BLaER1 (cell line): ENCODE measurements around the gene IL1RAPL1.

ENCODE experiments used
- H3K27ac ChIP-seq: shearing (Covaris generic); formaldehyde crosslinking; 2 replicates; pipeline ENCODE4 v1.8.1; 2022
- H3K27me3 ChIP-seq: shearing (Covaris generic); formaldehyde crosslinking; 2 replicates; pipeline ENCODE4 v1.8.1; 2022
- H3K36me3 ChIP-seq: shearing (Covaris generic); formaldehyde crosslinking; 2 replicates; pipeline ENCODE4 v1.8.1; 2022
- H3K4me1 ChIP-seq: shearing (Covaris generic); formaldehyde crosslinking; 2 replicates; pipeline ENCODE4 v1.8.1; 2022
- H3K4me2 ChIP-seq: shearing (Covaris generic); formaldehyde crosslinking; 2 replicates; pipeline ENCODE4 v1.8.1; 2022
- H3K4me3 ChIP-seq: shearing (Covaris generic); formaldehyde crosslinking; 2 replicates; pipeline ENCODE4 v1.8.1; 2022
- H3K9ac ChIP-seq: shearing (Covaris generic); formaldehyde crosslinking; 2 replicates; pipeline ENCODE4 v1.8.1; 2022
- H3K9me3 ChIP-seq: shearing (Covaris generic); formaldehyde crosslinking; 2 replicates; pipeline ENCODE4 v1.8.1; 2022
- H4K20me1 ChIP-seq: shearing (Covaris generic); formaldehyde crosslinking; 2 replicates; pipeline ENCODE4 v1.8.1; 2022
- Cebpa-rat ChIP-seq: shearing (Covaris generic); IDR thresholded peaks from 2 replicates; pipeline ENCODE4 v1.8.1; 2022

Gene IL1RAPL1

GRCh38 chrX:29787656-29788055, 1200.4 kb downstream of the IL1RAPL1 start:
- H3K4me1 ChIP-seq = no peaks in the 10 kb centered on the region
- H3K36me3 ChIP-seq = no peaks in the 10 kb centered on the region
- no peak overlapping the region for H3K4me2 ChIP-seq
- no peaks in the 10 kb centered on the region for H4K20me1 ChIP-seq
- no peak for TF ChIP-seq Cebpa-rat
- H3K9ac ChIP-seq = no peak overlapping the region
- no peak overlapping the region for H3K27ac ChIP-seq
- no peaks in the 10 kb centered on the region for H3K27me3 ChIP-seq
- H3K9me3 ChIP-seq = no peaks in the 10 kb centered on the region
- no peak overlapping the region for H3K4me3 ChIP-seq

GRCh38 chrX:29788991-29789699, 1201.9 kb downstream of the IL1RAPL1 start:
- Histone ChIP-seq H3K36me3 (no peaks in the 10 kb centered on the region), H3K4me2 (no peak overlapping the region), H4K20me1 (no peaks in the 10 kb centered on the region), H3K4me3 (no peak overlapping the region), H3K9me3 (no peaks in the 10 kb centered on the region), H3K27ac (no peak overlapping the region), H3K9ac (no peak overlapping the region), H3K4me1 (no peaks in the 10 kb centered on the region), H3K27me3 (no peaks in the 10 kb centered on the region)
- TF ChIP-seq Cebpa-rat = no peak

- Histone ChIP-seq H4K20me1 (no peaks in the 10 kb centered on the region), H3K4me1 (no peaks in the 10 kb centered on the region), H3K27ac (no peak overlapping the region), H3K9ac (no peak overlapping the region), H3K9me3 (no peaks in the 10 kb centered on the region), H3K36me3 (no peaks in the 10 kb centered on the region), H3K4me3 (no peak overlapping the region), H3K4me2 (no peak overlapping the region), H3K27me3 (no peaks in the 10 kb centered on the region)
- TF ChIP-seq Cebpa-rat = no peak
Measured at GRCh38 chrX:29792335-29792734, 1205.1 kb downstream of the IL1RAPL1 start.

- Histone ChIP-seq H3K9ac (no peak overlapping the region), H3K27ac (no peak overlapping the region), H3K36me3 (no peaks in the 10 kb centered on the region), H3K4me1 (no peaks in the 10 kb centered on the region), H4K20me1 (no peaks in the 10 kb centered on the region), H3K9me3 (no peaks in the 10 kb centered on the region), H3K4me2 (no peak overlapping the region), H3K27me3 (no peaks in the 10 kb centered on the region), H3K4me3 (no peak overlapping the region)
- TF ChIP-seq Cebpa-rat = no peak
Measured at GRCh38 chrX:29797156-29797555, 1209.9 kb downstream of the IL1RAPL1 start.

- no peak overlapping the region for H3K4me2 ChIP-seq
- no peak overlapping the region for H3K9ac ChIP-seq
- no peaks in the 10 kb centered on the region for H3K9me3 ChIP-seq
- no peaks in the 10 kb centered on the region for H3K36me3 ChIP-seq
- TF ChIP-seq Cebpa-rat = no peak
- H3K4me1 ChIP-seq = no peaks in the 10 kb centered on the region
- no peak overlapping the region for H3K4me3 ChIP-seq
- no peak overlapping the region for H3K27ac ChIP-seq
- no peaks in the 10 kb centered on the region for H3K27me3 ChIP-seq
- no peaks in the 10 kb centered on the region for H4K20me1 ChIP-seq
Measured at GRCh38 chrX:29798469-29798868, 1211.2 kb downstream of the IL1RAPL1 start.

GRCh38 chrX:29813174-29813573, 1225.9 kb downstream of the IL1RAPL1 start:
- Histone ChIP-seq H3K9ac (no peak overlapping the region), H3K4me1 (no peaks in the 10 kb centered on the region), H3K9me3 (no peaks in the 10 kb centered on the region), H3K4me3 (no peak overlapping the region), H3K4me2 (no peak overlapping the region), H3K27me3 (no peaks in the 10 kb centered on the region), H3K36me3 (no peaks in the 10 kb centered on the region), H4K20me1 (no peaks in the 10 kb centered on the region), H3K27ac (no peak overlapping the region)
- no peak for TF ChIP-seq Cebpa-rat

GRCh38 chrX:29824176-29824906, 1237.1 kb downstream of the IL1RAPL1 start:
- H3K9me3 ChIP-seq = 0 out of 2 replicates have a peak, but pooled peaks cover 9% of the 10 kb centered on the region
- no peaks in the 10 kb centered on the region for H3K36me3 ChIP-seq
- no peak for TF ChIP-seq Cebpa-rat
- no peak overlapping the region for H3K4me3 ChIP-seq
- peaks cover 20% of the 10 kb centered on the region for H3K4me1 ChIP-seq
- H3K27ac ChIP-seq = peak overlapping the region; percentile 45; the same call in 1 of the 2 replicates
- H3K4me2 ChIP-seq = peak overlapping the region; percentile 53
- H3K9ac ChIP-seq = no peak overlapping the region
- no peaks in the 10 kb centered on the region for H4K20me1 ChIP-seq
- no peaks in the 10 kb centered on the region for H3K27me3 ChIP-seq

GRCh38 chrX:29826742-29827141, 1239.5 kb downstream of the IL1RAPL1 start:
- H3K27ac ChIP-seq = no peak overlapping the region
- no peaks in the 10 kb centered on the region for H3K36me3 ChIP-seq
- H3K4me2 ChIP-seq = no peak overlapping the region
- no peaks in the 10 kb centered on the region for H3K27me3 ChIP-seq
- H3K4me3 ChIP-seq = no peak overlapping the region
- no peak for TF ChIP-seq Cebpa-rat
- H4K20me1 ChIP-seq = no peaks in the 10 kb centered on the region
- 0 out of 2 replicates have a peak, but pooled peaks cover 9% of the 10 kb centered on the region for H3K9me3 ChIP-seq
- no peak overlapping the region for H3K9ac ChIP-seq
- peaks cover 20% of the 10 kb centered on the region for H3K4me1 ChIP-seq

- H4K20me1 ChIP-seq = no peaks in the 10 kb centered on the region
- no peaks in the 10 kb centered on the region for H3K4me1 ChIP-seq
- H3K36me3 ChIP-seq = no peaks in the 10 kb centered on the region
- H3K4me3 ChIP-seq = no peak overlapping the region
- H3K9me3 ChIP-seq = no peaks in the 10 kb centered on the region
- no peak overlapping the region for H3K27ac ChIP-seq
- TF ChIP-seq Cebpa-rat = no peak
- no peak overlapping the region for H3K4me2 ChIP-seq
- no peaks in the 10 kb centered on the region for H3K27me3 ChIP-seq
- no peak overlapping the region for H3K9ac ChIP-seq
Measured at GRCh38 chrX:29834311-29834710, 1247.1 kb downstream of the IL1RAPL1 start.

- Histone ChIP-seq H3K4me3 (no peak overlapping the region), H4K20me1 (no peaks in the 10 kb centered on the region), H3K27ac (no peak overlapping the region), H3K4me1 (no peaks in the 10 kb centered on the region), H3K9ac (no peak overlapping the region), H3K4me2 (no peak overlapping the region), H3K9me3 (no peaks in the 10 kb centered on the region), H3K36me3 (no peaks in the 10 kb centered on the region), H3K27me3 (no peaks in the 10 kb centered on the region)
- no peak for TF ChIP-seq Cebpa-rat
Measured at GRCh38 chrX:29834764-29835163, 1247.5 kb downstream of the IL1RAPL1 start.
